ENCODE measurements around the gene CCL11.

DNA sequence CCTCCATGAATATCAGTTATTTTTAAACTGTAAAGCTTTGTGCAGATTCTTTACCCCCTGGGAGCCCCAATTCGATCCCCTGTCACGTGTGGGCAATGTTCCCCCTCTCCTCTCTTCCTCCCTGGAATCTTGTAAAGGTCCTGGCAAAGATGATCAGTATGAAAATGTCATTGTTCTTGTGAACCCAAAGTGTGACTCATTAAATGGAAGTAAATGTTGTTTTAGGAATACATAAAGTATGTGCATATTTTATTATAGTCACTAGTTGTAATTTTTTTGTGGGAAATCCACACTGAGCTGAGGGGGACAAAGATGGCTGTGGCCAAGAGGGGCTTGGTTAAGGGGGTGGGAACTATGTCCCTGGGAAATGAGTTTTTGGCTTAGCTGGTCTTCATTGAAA lies 2.3 kb downstream of the CCL11 start:
- TF ChIP-seq, protein P1, sequence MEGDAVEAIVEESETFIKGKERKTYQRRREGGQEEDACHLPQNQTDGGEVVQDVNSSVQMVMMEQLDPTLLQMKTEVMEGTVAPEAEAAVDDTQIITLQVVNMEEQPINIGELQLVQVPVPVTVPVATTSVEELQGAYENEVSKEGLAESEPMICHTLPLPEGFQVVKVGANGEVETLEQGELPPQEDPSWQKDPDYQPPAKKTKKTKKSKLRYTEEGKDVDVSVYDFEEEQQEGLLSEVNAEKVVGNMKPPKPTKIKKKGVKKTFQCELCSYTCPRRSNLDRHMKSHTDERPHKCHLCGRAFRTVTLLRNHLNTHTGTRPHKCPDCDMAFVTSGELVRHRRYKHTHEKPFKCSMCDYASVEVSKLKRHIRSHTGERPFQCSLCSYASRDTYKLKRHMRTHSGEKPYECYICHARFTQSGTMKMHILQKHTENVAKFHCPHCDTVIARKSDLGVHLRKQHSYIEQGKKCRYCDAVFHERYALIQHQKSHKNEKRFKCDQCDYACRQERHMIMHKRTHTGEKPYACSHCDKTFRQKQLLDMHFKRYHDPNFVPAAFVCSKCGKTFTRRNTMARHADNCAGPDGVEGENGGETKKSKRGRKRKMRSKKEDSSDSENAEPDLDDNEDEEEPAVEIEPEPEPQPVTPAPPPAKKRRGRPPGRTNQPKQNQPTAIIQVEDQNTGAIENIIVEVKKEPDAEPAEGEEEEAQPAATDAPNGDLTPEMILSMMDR (IDR thresholded peaks at IDR 0.05): no peak
- no peak for TF ChIP-seq MAFK (IDR thresholded peaks at IDR 0.05; ENCODE audit: partially characterized antibody)

Measured in A549 (cell line).